HG03439 (cell line): ENCODE results near the gene OR52I2.

Source experiments
- ATAC-seq: cut with Tn5 transposase; IDR thresholded peaks from one replicate; pipeline ENCODE4 v1.9.1; 2021; ENCODE audit warnings: mild to moderate bottlenecking, moderate library complexity; ENCODE audit not compliant: unreplicated experiment

Gene OR52I2

GRCh38 chr11:4607781-4608666 is 26.5 kb downstream of the OR52I2 start, which contains the start of gene TRIM68:
Gene TRIM68 (minus strand): TSS chr11:4608231. CDS start chr11:4605504, 2,727 bp downstream.
- peak; percentile 100 for ATAC-seq

GRCh38 chr11:4610258-4610935 is 28.9 kb downstream of the OR52I2 start:
- ATAC-seq, result no peak

- no peak for ATAC-seq
Observed at GRCh38 chr11:4611986-4612385, 30.4 kb downstream of the OR52I2 start.

GRCh38 chr11:4615856-4616444 is 34.4 kb downstream of the OR52I2 start:
- ATAC-seq, result no peak

GRCh38 chr11:4619514-4619913 is 38.0 kb downstream of the OR52I2 start:
- ATAC-seq, result no peak

- ATAC-seq, result peak; percentile 66
Observed at GRCh38 chr11:4626207-4627099, 44.9 kb downstream of the OR52I2 start.

- no peak for ATAC-seq
Observed at GRCh38 chr11:4636136-4636535, 54.6 kb downstream of the OR52I2 start.

GRCh38 chr11:4636962-4637661 is 55.6 kb downstream of the OR52I2 start, which contains the start of gene OR51D1:
Gene OR51D1 (plus strand): TSS chr11:4637477. CDS start chr11:4639791, 2,314 bp downstream.
- ATAC-seq, result peak; percentile 93

- ATAC-seq, result no peak
Observed at GRCh38 chr11:4637662-4638047, 56.1 kb downstream of the OR52I2 start.

GRCh38 chr11:4639931-4640330 is 58.4 kb downstream of the OR52I2 start:
- ATAC-seq, result no peak

GRCh38 chr11:4641501-4641900 is 60.0 kb downstream of the OR52I2 start:
- ATAC-seq, result no peak

- no peak for ATAC-seq
Observed at GRCh38 chr11:4642043-4642442, 60.5 kb downstream of the OR52I2 start.
